Lower leg skin (tissue), 4 donors: Measurements from ENCODE around the gene CCDC85C. TPM values are rescaled to one million over a fixed set of nuclear protein-coding genes. Genes with fewer than 3 reads are reported as not detected.

Experiments used
- DNase-seq, 2 donors: peaks; one replicate each; pipeline ENCODE4 v3.0.0-alpha.2; 2019; ENCODE audit warnings: low spot score in 2 of 2
- H3K4me3 ChIP-seq: fragments of 200-600 bp; sonication (generic); 2 replicates; pipeline ENCODE4 v1.5.1; 2017; ENCODE audit warnings: mild to moderate bottlenecking, low read depth; ENCODE audit not compliant: poor library complexity, severe bottlenecking
- CTCF ChIP-seq, 3 donors: fragments of 450-650 bp; IDR thresholded peaks; one replicate each; pipeline ENCODE4 v1.5.1; 2016; ENCODE audit warnings: antibody characterized with exemption in 3 of 3, mild to moderate bottlenecking in 3 of 3, moderate library complexity in 2 of 3
- POLR2A ChIP-seq, 2 donors: fragments of 450-650 bp; IDR thresholded peaks; one replicate each; pipeline ENCODE4 v1.6.1; 2016 to 2017; ENCODE audit warnings: antibody characterized with exemption in 2 of 2, mild to moderate bottlenecking in 1 of 2, moderate library complexity in 1 of 2
- WGBS, 2 donors: methylation state at CpG; one replicate each; pipeline ENCODE4 v1.1.5; 2018; 5-methylcytosine and 5-hydroxymethylcytosine counted together
- intact Hi-C: fragments of 100-400 bp; cut with DNase I; formaldehyde crosslinking; loops from one replicate; pipeline ENCODE4 v1.15.0; 2023; ENCODE audit warnings: low total_unique reads
- total RNA-seq, 4 donors: library from RNA; depleted of rRNA; stranded (reverse); fragments of >200 nt; gene quantifications; one replicate each; pipeline ENCODE4 v1.1.0, GENCODE V29; 2016

Gene CCDC85C
- total RNA-seq, 4 donors from 2014 or later: 17.2 to 47.7 (median 33.3) TPM

GRCh38 chr14:99627510-99628381 lies 23.7 kb upstream of the CCDC85C start:
- 79 to 86% methylated on average over 13 of the region's 13 CpGs for WGBS, 2 donors
- no peak for DNase-seq
- TF ChIP-seq POLR2A (IDR thresholded peaks at IDR 0.05) (no peak), CTCF (IDR thresholded peaks at IDR 0.05) (no peak)
- no peak overlapping the region for H3K4me3 ChIP-seq
- intact Hi-C loops: loop anchor here (2.0 kb wide), 1 partner anchor 107 kb away; no protein-coding TSS in a partner anchor

- no peak for DNase-seq
- intact Hi-C loops: no loop called here
- TF ChIP-seq POLR2A (IDR thresholded peaks at IDR 0.05) (no peak), CTCF (IDR thresholded peaks at IDR 0.05) (no peak)
- WGBS, 2 donors: 74 to 85% methylated on average over 2 of the region's 2 CpGs
- no peak overlapping the region for H3K4me3 ChIP-seq
Measured at GRCh38 chr14:99627100-99627499, 23.1 kb upstream of the CCDC85C start.

GRCh38 chr14:99626041-99626648 lies 22.1 kb upstream of the CCDC85C start:
- DNase-seq: no peak
- WGBS, 2 donors: 75 to 76% methylated on average over 10 to 11 of the region's 11 CpGs
- intact Hi-C loops: no loop called here
- H3K4me3 ChIP-seq: no peak overlapping the region
- TF ChIP-seq POLR2A (IDR thresholded peaks at IDR 0.05): no peak
- no peak for TF ChIP-seq CTCF (IDR thresholded peaks at IDR 0.05)

- 72 to 77% methylated on average over 3 of the region's 3 CpGs for whole genome bisulfite sequencing, 2 donors
- intact Hi-C loops: no loop called here
- H3K4me3 ChIP-seq: no peak overlapping the region
- no peak for TF ChIP-seq POLR2A (IDR thresholded peaks at IDR 0.05)
- no peak for TF ChIP-seq CTCF (IDR thresholded peaks at IDR 0.05)
- DNase-seq: no peak
Measured at GRCh38 chr14:99625476-99625875, 21.5 kb upstream of the CCDC85C start.

- TF ChIP-seq CTCF (IDR thresholded peaks at IDR 0.05) (no peak), POLR2A (IDR thresholded peaks at IDR 0.05) (no peak)
- 68 to 71% methylated on average over 12 to 13 of the region's 13 CpGs for WGBS, 2 donors
- no peak for DNase-seq
- intact Hi-C loops: no loop called here
- no peak overlapping the region for H3K4me3 ChIP-seq
Measured at GRCh38 chr14:99624971-99625370, 21.0 kb upstream of the CCDC85C start.
